ENCODE measurements around the gene CCDC126.

Gene CCDC126

GRCh38 chr7:23617482-23617881, 20.3 kb downstream of the CCDC126 start:
- DNase-seq = no peak
- Histone ChIP-seq H3K9me3 (no peaks in the 10 kb centered on the region), H3K36me3 (no peaks in the 10 kb centered on the region), H3K4me1 (no peaks in the 10 kb centered on the region), H3K27me3 (no peaks in the 10 kb centered on the region; the same call in 1 of the 2 replicates), H3K4me3 (ENCODE audit: low read depth, low read length) (no peak overlapping the region)
- TF ChIP-seq CTCF (IDR thresholded peaks at IDR 0.05; ENCODE audit: low read depth, low read length) = no peak

GRCh38 chr7:23618241-23618640, 21.1 kb downstream of the CCDC126 start:
- Histone ChIP-seq H3K4me1 (no peaks in the 10 kb centered on the region), H3K9me3 (no peaks in the 10 kb centered on the region), H3K36me3 (no peaks in the 10 kb centered on the region), H3K4me3 (ENCODE audit: low read depth, low read length) (no peak overlapping the region), H3K27me3 (no peaks in the 10 kb centered on the region)
- DNase-seq = no peak
- no peak for TF ChIP-seq CTCF (IDR thresholded peaks at IDR 0.05; ENCODE audit: low read depth, low read length)

GRCh38 chr7:23619141-23619540, 22.0 kb downstream of the CCDC126 start:
- no peak for DNase-seq
- Histone ChIP-seq H3K4me1 (no peaks in the 10 kb centered on the region), H3K27me3 (no peaks in the 10 kb centered on the region), H3K9me3 (no peaks in the 10 kb centered on the region), H3K4me3 (ENCODE audit: low read depth, low read length) (no peak overlapping the region), H3K36me3 (no peaks in the 10 kb centered on the region)
- TF ChIP-seq CTCF (IDR thresholded peaks at IDR 0.05; ENCODE audit: low read depth, low read length) = no peak

GRCh38 chr7:23622506-23622925, 25.3 kb downstream of the CCDC126 start:
- Histone ChIP-seq H3K4me3 (ENCODE audit: low read depth, low read length) (no peak overlapping the region), H3K9me3 (no peaks in the 10 kb centered on the region), H3K4me1 (no peaks in the 10 kb centered on the region), H3K36me3 (no peaks in the 10 kb centered on the region), H3K27me3 (no peaks in the 10 kb centered on the region)
- no peak for DNase-seq
- TF ChIP-seq CTCF (IDR thresholded peaks at IDR 0.05; ENCODE audit: low read depth, low read length) = no peak

- Histone ChIP-seq H3K4me1 (no peaks in the 10 kb centered on the region), H3K36me3 (no peaks in the 10 kb centered on the region), H3K27me3 (no peaks in the 10 kb centered on the region), H3K9me3 (no peaks in the 10 kb centered on the region), H3K4me3 (ENCODE audit: low read depth, low read length) (no peak overlapping the region)
- DNase-seq = no peak
- TF ChIP-seq CTCF (IDR thresholded peaks at IDR 0.05; ENCODE audit: low read depth, low read length) = no peak
Observed at GRCh38 chr7:23628370-23628769, 31.2 kb downstream of the CCDC126 start.

GRCh38 chr7:23633417-23633816, 36.2 kb downstream of the CCDC126 start:
- no peak for TF ChIP-seq CTCF (IDR thresholded peaks at IDR 0.05; ENCODE audit: low read depth, low read length)
- Histone ChIP-seq H3K27me3 (no peaks in the 10 kb centered on the region), H3K4me3 (ENCODE audit: low read depth, low read length) (no peak overlapping the region), H3K4me1 (no peaks in the 10 kb centered on the region), H3K9me3 (no peaks in the 10 kb centered on the region), H3K36me3 (no peaks in the 10 kb centered on the region)
- DNase-seq = no peak
